HG03135 (cell line): ENCODE data around the gene IL18RAP.

Experiments
- ATAC-seq: cut with Tn5 transposase; IDR thresholded peaks from one replicate; pipeline ENCODE4 v1.9.1; 2021; ENCODE audit warnings: mild to moderate bottlenecking, moderate library complexity; ENCODE audit not compliant: unreplicated experiment

Gene IL18RAP

GRCh38 chr2:102492006-102492405 lies 69.0 kb downstream of the IL18RAP start:
- no peak for ATAC-seq

GRCh38 chr2:102494570-102494969 lies 71.6 kb downstream of the IL18RAP start:
- no peak for ATAC-seq

GRCh38 chr2:102498414-102498813 lies 75.5 kb downstream of the IL18RAP start:
- ATAC-seq = no peak

GRCh38 chr2:102499558-102499957 lies 76.6 kb downstream of the IL18RAP start:
- no peak for ATAC-seq
